Uterus (tissue), 4 donors: ENCODE measurements around the gene TMEM242. TPM values are rescaled to one million over a fixed set of nuclear protein-coding genes. Genes with fewer than 3 reads are reported as not detected.

Experiments
- DNase-seq, 2 donors: peaks; one replicate each; pipeline ENCODE4 v3.0.0-alpha.2; 2019 to 2020
- H3K27ac ChIP-seq, 2 donors: fragments of 200-600 bp; sonication (generic); 1 replicate in 1 of 2; 2 replicates in 1 of 2; pipeline ENCODE4 v1.5.1; 2016 to 2018
- H3K27me3 ChIP-seq, 2 donors: fragments of 200-600 bp; sonication (generic); one replicate each; pipeline ENCODE4 v1.5.1; 2018 to 2019; ENCODE audit warnings: control low read depth in 1 of 2
- H3K36me3 ChIP-seq, 2 donors: fragments of 200-600 bp; sonication (generic); one replicate each; pipeline ENCODE4 v1.5.1; 2019; ENCODE audit warnings: control low read depth in 1 of 2
- H3K4me1 ChIP-seq, 2 donors: fragments of 200-600 bp; sonication (generic); one replicate each; pipeline ENCODE4 v1.5.1; 2018 to 2019; ENCODE audit warnings: control low read depth in 1 of 2
- H3K4me3 ChIP-seq, 2 donors: fragments of 200-600 bp; sonication (generic); 1 replicate in 1 of 2; 2 replicates in 1 of 2; pipeline ENCODE4 v1.5.1; 2018 to 2019; ENCODE audit warnings: mild to moderate bottlenecking in 1 of 2
- H3K9me3 ChIP-seq, 2 donors: fragments of 200-600 bp; sonication (generic); one replicate each; pipeline ENCODE4 v1.5.1; 2019; ENCODE audit warnings: control low read depth in 1 of 2
- POLR2A ChIP-seq, 2 donors: fragments of 450-650 bp; IDR thresholded peaks; one replicate each; pipeline ENCODE4 v1.6.1; 2016; ENCODE audit warnings: antibody characterized with exemption in 2 of 2, mild to moderate bottlenecking in 1 of 2, moderate library complexity in 1 of 2
- intact Hi-C: fragments of 100-400 bp; cut with DNase I; formaldehyde crosslinking; loops from one replicate; pipeline ENCODE4 v1.15.1; 2023; ENCODE audit warnings: low total_unique reads
- total RNA-seq, 4 donors: library from RNA; depleted of rRNA in 3 of 4; stranded (reverse); fragments of >200 nt in 3 of 4; gene quantifications; one replicate each; pipeline versions ENCODE4 v1.1.0 to v1.2.4, GENCODE V29; 2014 to 2023
- TF ChIP-seq, protein P1 (sequence below), 4 experiments: fragments of 200-600 bp in 2 of 4; fragments of 450-650 bp in 2 of 4; sonication (generic) in 2 of 4; IDR thresholded peaks; one replicate each; pipeline ENCODE4 v1.5.1; 2016 to 2019; ENCODE audit warnings: antibody characterized with exemption in 4 of 4, mild to moderate bottlenecking in 2 of 4, moderate library complexity in 1 of 4
- donor health status: DM: yes; HTN: yes; CAD: no.

Gene TMEM242
- total RNA-seq, 4 donors from 2014 or later = 3.3 to 14.2 (median 11.8) TPM

DNA sequence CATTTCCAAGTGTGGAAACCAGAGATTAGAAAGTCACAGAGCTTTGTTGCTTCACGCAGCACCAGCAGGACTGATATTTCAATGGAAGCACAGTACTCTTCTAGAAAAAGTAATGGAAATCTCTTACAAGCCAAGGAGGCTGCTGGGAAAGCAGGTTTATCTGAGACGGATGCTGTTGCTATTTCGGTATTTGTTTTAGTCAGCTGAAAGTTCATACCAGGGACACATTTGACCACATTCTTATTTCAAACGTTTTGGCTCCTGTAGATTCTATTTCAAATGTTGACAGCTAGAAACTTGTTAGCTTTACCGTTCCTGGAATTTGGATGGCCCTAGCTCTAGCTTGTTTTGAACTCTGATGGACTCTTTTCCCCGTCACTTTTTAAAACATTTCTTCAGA, 3.7 kb upstream of the TMEM242 start:
- intact Hi-C loops = loop anchor here (10.0 kb wide), 2 partner anchors 58 to 338 kb away; partner anchors contain the start of gene ZDHHC14
- TF ChIP-seq POLR2A (IDR thresholded peaks at IDR 0.05) = no peak
- TF ChIP-seq, protein P1, sequence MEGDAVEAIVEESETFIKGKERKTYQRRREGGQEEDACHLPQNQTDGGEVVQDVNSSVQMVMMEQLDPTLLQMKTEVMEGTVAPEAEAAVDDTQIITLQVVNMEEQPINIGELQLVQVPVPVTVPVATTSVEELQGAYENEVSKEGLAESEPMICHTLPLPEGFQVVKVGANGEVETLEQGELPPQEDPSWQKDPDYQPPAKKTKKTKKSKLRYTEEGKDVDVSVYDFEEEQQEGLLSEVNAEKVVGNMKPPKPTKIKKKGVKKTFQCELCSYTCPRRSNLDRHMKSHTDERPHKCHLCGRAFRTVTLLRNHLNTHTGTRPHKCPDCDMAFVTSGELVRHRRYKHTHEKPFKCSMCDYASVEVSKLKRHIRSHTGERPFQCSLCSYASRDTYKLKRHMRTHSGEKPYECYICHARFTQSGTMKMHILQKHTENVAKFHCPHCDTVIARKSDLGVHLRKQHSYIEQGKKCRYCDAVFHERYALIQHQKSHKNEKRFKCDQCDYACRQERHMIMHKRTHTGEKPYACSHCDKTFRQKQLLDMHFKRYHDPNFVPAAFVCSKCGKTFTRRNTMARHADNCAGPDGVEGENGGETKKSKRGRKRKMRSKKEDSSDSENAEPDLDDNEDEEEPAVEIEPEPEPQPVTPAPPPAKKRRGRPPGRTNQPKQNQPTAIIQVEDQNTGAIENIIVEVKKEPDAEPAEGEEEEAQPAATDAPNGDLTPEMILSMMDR (IDR thresholded peaks at IDR 0.05) = no peak

DNA sequence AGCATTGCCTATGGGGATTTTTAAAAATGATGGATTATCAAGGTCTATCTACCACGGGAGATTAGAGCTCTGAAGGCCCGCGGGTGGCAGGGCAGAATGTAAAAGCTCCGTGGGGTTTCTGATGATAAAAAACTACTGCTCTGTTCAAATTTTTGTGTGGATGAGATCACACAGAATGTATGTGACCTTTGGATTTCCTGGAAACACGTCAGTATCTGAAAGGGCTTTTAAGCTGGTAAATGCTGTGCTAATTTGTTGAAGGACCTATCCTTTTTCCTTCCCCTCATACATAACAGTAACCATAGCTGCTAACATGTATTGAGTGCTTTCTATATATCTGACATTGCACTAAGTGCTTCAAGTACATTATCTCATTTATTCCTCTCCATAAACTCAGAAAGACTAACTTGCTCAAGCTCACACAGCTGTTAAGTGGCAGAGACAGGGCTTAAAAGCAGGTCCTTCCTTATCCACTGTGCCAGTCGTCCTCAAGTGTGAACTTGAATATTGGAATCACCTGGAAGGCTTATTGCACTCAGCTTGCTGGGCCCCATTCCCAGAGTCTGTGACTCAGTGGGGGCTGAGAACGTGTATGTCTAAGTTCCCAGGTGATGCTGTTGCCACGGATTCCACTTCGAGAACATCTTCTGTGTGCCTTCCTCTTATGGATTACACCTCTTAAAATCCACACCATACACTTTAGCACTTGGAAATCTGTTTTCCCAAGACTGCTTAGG, 1.9 kb upstream of the TMEM242 start:
- TF ChIP-seq, protein P1 (IDR thresholded peaks at IDR 0.05) = no peak
- no peak for TF ChIP-seq POLR2A (IDR thresholded peaks at IDR 0.05)
- DNase-seq = no peak
- Histone ChIP-seq H3K4me1 (no peaks in the 10 kb centered on the region), H3K27ac (no peak overlapping the region), H3K9me3 (no peaks in the 10 kb centered on the region), H3K4me3 (no peak overlapping the region), H3K36me3 (no peaks in the 10 kb centered on the region), H3K27me3 (no peaks in the 10 kb centered on the region)
- intact Hi-C loops = loop anchor here (10.0 kb wide), 2 partner anchors 60 to 340 kb away; partner anchors contain the start of gene ZDHHC14

More for the DNA sequence above, 3.7 kb upstream of the TMEM242 start:
- H3K4me3 ChIP-seq = no peak overlapping the region
- no peak overlapping the region for H3K27ac ChIP-seq
- DNase-seq = no peak
- H3K27me3 ChIP-seq = no peaks in the 10 kb centered on the region
- H3K36me3 ChIP-seq = no peaks in the 10 kb centered on the region
- no peaks in the 10 kb centered on the region for H3K9me3 ChIP-seq
- no peaks in the 10 kb centered on the region for H3K4me1 ChIP-seq

DNA sequence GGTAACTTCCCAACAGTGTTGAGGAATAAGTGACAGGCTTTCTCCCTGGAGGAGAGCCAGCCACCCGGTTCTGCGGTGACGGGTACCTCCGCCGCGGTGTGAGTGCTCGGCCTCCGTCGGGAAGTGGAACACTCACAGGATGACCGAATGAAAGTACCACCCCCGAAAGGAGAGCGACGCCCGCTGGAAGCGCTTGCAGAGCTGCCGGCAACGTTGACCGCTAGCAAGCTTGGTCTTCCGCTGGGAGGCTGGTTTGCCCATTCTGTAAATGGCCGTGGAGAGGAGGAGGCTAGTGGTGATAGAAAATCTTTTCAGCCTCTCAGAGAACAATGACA, 614 bp upstream of the TMEM242 start:
- H3K27me3 ChIP-seq = no peaks in the 10 kb centered on the region
- peak; percentile 80 for DNase-seq
- intact Hi-C loops = loop anchor here (10.0 kb wide), 2 partner anchors 61 to 341 kb away; partner anchors contain the start of gene ZDHHC14
- no peaks in the 10 kb centered on the region for H3K4me1 ChIP-seq
- peak overlapping the region; percentile 91 to 93 for H3K27ac ChIP-seq
- no peak for TF ChIP-seq POLR2A (IDR thresholded peaks at IDR 0.05)
- TF ChIP-seq, protein P1 (IDR thresholded peaks at IDR 0.05) = peak in 1 of 4 experiments; percentile 28
- H3K9me3 ChIP-seq = no peaks in the 10 kb centered on the region
- H3K36me3 ChIP-seq = no peaks in the 10 kb centered on the region
- peak overlapping the region; percentile 73 to 95 for H3K4me3 ChIP-seq

DNA sequence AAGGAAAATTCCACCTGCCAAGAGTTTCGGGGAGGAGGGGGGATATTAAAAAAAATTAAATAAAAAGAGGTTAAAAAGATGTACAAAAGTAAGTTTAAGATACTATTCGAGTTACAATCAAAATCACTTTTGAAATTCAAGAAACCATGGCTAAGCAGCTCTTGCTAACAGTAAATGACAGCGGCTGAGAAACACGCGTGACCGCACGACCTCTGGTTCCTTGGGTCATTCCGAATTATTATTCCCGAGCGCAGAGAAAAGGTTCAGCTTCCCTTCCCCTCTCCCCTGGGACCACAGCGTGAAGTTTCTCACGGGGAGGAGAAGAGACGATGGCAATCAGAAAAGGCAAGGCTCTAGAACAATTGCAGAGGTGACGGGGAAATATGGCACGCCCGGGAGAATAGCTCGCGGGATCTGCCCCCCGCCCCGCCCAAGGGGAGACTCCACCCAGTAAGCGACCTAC, 496 bp downstream of the TMEM242 start:
- H3K36me3 ChIP-seq = no peaks in the 10 kb centered on the region
- no peaks in the 10 kb centered on the region for H3K9me3 ChIP-seq
- TF ChIP-seq POLR2A (IDR thresholded peaks at IDR 0.05) = no peak
- TF ChIP-seq, protein P1 (IDR thresholded peaks at IDR 0.05) = no peak
- intact Hi-C loops = loop anchor here (10.0 kb wide), 2 partner anchors 62 to 342 kb away; partner anchors contain the start of gene ZDHHC14
- H3K27ac ChIP-seq = peak overlapping the region; percentile 91 to 93
- H3K4me1 ChIP-seq = no peaks in the 10 kb centered on the region
- peak in 1 of 2 donors; percentile 68 for DNase-seq
- H3K4me3 ChIP-seq = peak overlapping the region; percentile 73 to 95
- no peaks in the 10 kb centered on the region for H3K27me3 ChIP-seq
